SU-DHL-6 (cell line): ENCODE measurements around the gene PRKCD.

ENCODE experiments used
- CTCF ChIP-seq: fragments of 200-600 bp; sonication (generic); IDR thresholded peaks from one replicate; pipeline ENCODE4 v1.5.1; 2017; ENCODE audit warnings: antibody characterized with exemption, mild to moderate bottlenecking, low read length, moderate library complexity; ENCODE audit not compliant: insufficient read depth, poor library complexity, severe bottlenecking
- EZH2phosphoT487 ChIP-seq: fragments of 200-600 bp; sonication (generic), shearing (Covaris generic); conservative IDR thresholded peaks from 2 replicates; pipeline ENCODE4 v1.6.1; 2018; ENCODE audit warnings: mild to moderate bottlenecking, antibody characterized with exemption, low read length, moderate library complexity, mixed read lengths

GRCh38 chr3:53116956-53117355 is 44.1 kb upstream of the PRKCD start:
- TF ChIP-seq CTCF (no peak), EZH2phosphoT487 (no peak)
